D721Med (cell line): Measurements from ENCODE around the gene ADAMTS19.
"Not testable (repeated sequence)": the region's sequence is repeated elsewhere in the genome, so short reads cannot be mapped to it uniquely, and the experiment has no call there.

ENCODE experiments used
- DNase-seq: peaks from one replicate; pipeline ENCODE4 v3.0.0; 2011; ENCODE audit warnings: low spot score; ENCODE audit not compliant: insufficient read length
- FAIRE-seq: peaks from 2 replicates; lab custom pipeline; 2011; peaks lifted over from hg19 to GRCh38; lab: Jason Lieb, UNC
- CTCF ChIP-seq: IDR thresholded peaks from 2 replicates; pipeline ENCODE4 v1.5.1; 2012; ENCODE audit warnings: mild to moderate bottlenecking, control low read depth; ENCODE audit not compliant: insufficient read depth; ENCODE audit errors: missing control alignments

Gene ADAMTS19

GRCh38 chr5:129619782-129620181 lies 159.7 kb downstream of the ADAMTS19 start:
- DNase-seq (no peak), FAIRE-seq (no peak)
- TF ChIP-seq CTCF: no peak

DNA sequence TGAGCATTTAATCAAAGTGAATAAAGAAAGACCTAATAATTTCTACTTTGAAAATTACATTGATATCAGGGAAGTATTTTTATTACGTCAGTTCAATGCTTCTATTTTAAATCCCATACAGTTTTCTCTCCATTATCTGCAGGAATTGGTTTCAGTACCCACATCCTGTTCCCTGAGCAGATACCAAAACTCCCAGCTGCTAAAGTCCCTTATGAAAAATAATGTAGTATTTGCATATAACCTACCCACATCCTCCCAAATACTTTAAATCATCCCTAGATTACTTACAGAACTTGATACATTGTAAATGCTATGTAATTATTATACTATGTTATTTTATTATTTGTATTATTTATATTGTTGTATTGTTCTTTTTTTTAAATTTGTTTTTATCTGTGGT lies 162.4 kb downstream of the ADAMTS19 start:
- no peak for FAIRE-seq
- no peak for TF ChIP-seq CTCF
- DNase-seq: no peak

- TF ChIP-seq CTCF: no peak
- FAIRE-seq (no peak), DNase-seq (no peak)
Observed at GRCh38 chr5:129629575-129629974, 169.5 kb downstream of the ADAMTS19 start.

DNA sequence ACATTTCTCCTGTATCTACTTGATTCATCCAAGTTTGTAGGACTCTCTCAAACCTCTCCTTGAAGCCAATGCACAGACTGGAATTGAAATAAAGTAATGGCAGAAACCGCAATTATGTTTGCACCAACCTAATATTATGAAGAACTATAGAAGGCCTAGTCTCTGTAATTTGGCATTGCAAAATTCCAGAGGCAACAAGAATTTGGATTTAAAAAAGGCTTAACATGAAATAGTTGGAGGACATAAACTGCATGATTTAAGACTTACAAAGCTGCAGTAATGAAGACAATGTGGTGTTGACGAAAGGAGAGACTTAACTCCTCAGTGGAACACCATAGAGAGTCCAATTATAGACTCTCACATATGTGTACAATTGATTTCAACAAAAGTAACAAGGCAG lies 170.0 kb downstream of the ADAMTS19 start:
- FAIRE-seq (no peak), DNase-seq (no peak)
- no peak for TF ChIP-seq CTCF

DNA sequence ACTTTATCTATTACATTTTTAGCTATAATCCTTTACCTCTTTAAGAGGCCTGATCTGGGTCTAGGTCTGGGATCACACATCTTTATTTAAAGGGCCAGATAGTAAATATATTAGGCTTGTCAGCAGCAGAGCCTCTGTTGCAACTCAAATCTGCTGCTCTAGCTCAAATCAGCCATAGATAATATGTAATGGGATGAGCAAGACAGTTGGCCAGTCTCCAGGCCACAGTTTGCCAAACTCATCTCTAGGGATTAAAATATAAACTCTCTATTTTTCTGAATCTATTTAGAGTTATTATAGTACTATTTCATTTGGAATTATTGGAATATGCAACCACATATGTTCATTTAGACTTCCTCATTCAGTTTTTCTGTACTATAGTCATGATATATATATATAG lies 171.9 kb downstream of the ADAMTS19 start:
- no peak for FAIRE-seq
- TF ChIP-seq CTCF: no peak
- DNase-seq: no peak

DNA sequence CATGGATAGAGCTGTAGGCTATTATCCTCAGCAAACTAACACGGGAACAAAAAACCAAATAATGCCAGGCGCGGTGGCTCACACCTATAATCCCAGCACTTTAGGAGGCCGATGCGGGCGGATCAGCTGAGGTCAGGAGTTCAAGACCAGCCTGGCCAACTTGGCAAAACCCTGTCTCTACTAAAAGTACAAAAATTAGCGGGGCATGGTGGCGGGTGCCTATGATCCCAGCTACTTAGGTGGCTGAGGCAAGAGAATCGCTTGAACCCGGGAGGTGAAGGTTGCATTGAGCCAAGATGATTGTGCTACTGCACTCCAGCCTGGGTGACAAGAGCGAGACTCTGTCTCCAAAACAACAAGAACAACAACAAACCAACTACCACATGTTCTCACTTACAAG lies 177.4 kb downstream of the ADAMTS19 start:
- not testable (repeated sequence) for DNase-seq

GRCh38 chr5:129639331-129639730 lies 179.2 kb downstream of the ADAMTS19 start:
- no peak for DNase-seq
- TF ChIP-seq CTCF: no peak
- FAIRE-seq: no peak

More for the DNA sequence above, 177.4 kb downstream of the ADAMTS19 start:
- FAIRE-seq: not testable (repeated sequence)

DNA sequence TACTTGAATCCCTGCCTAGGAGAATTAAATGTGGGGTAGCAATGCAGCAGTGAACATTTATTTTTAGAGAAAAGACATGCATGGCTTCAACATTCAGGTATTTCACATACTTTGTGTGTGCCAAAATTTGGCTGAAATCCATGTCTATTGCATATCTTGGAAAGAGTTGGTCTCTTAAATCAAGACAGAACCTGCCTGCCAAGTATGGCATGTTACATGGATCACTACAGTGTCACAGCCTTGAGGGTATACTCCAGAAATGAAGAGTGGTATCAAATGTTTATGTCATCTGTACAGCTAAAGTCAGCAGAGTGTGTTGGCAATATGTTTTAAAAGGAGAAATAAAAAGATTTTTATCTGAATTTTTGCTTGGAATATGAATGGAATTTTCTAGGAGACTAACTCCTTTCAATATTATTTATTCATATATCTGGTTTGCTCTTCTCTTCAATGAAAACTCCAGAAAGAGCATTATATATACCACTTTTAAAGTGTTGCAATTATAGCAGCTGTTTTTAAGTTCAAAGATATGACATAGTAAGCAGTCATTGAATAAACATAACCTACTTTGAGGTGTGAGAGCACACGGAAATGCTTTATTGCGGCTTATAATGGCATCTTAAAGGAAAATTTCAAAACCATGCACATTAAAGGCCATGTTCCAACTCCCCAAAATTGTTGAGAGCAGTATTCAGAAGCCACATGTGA lies 192.4 kb downstream of the ADAMTS19 start:
- no peak for FAIRE-seq
- TF ChIP-seq CTCF: no peak

More for the DNA sequence above, 192.4 kb downstream of the ADAMTS19 start:
- no peak for DNase-seq
